ENCODE data around the gene UCP1. TPM values are rescaled to one million over a fixed set of nuclear protein-coding genes. Genes with fewer than 3 reads are reported as not detected.

The UCP1 gene
- polyA plus RNA-seq, 1 experiment = not detected

- no peak for TF ChIP-seq CTCF (IDR thresholded peaks at IDR 0.05; ENCODE audit: insufficient read depth, low read depth, low read length)
- Histone ChIP-seq H3K36me3 (ENCODE audit: control insufficient read depth, insufficient read depth, low read length) (no peaks in the 10 kb centered on the region; the same call in 1 of the 2 replicates), H3K27me3 (ENCODE audit: control insufficient read depth, insufficient read depth, low read length) (no peaks in the 10 kb centered on the region), H3K4me3 (ENCODE audit: low read depth, low read length) (no peak overlapping the region)
- POLR2A ChIA-PET = no interaction called here
- CTCF ChIA-PET = no interaction called here
- DNase-seq (ENCODE audit: low read depth) = no peak
These were observed 12.2 kb downstream of the UCP1 start for GRCh38 chr4:140556372-140557085.

- DNase-seq (ENCODE audit: low read depth) = no peak
- H3K36me3 ChIP-seq (ENCODE audit: control insufficient read depth, insufficient read depth, low read length) = peaks cover 2% of the 10 kb centered on the region; the same call in 1 of the 2 replicates
- ChIA-PET POLR2A (no interaction called here), CTCF (no interaction called here)
- H3K27me3 ChIP-seq (ENCODE audit: control insufficient read depth, insufficient read depth, low read length) = no peaks in the 10 kb centered on the region
- no peak for TF ChIP-seq CTCF (IDR thresholded peaks at IDR 0.05; ENCODE audit: insufficient read depth, low read depth, low read length)
- no peak overlapping the region for H3K4me3 ChIP-seq (ENCODE audit: low read depth, low read length)
These were observed 34.7 kb downstream of the UCP1 start for GRCh38 chr4:140533951-140534480.

- ChIA-PET CTCF (no interaction called here), POLR2A (no interaction called here)
- no peaks in the 10 kb centered on the region for H3K27me3 ChIP-seq (ENCODE audit: control insufficient read depth, insufficient read depth, low read length)
- no peak for DNase-seq (ENCODE audit: low read depth)
- no peak overlapping the region for H3K4me3 ChIP-seq (ENCODE audit: low read depth, low read length)
- no peak for TF ChIP-seq CTCF (IDR thresholded peaks at IDR 0.05; ENCODE audit: insufficient read depth, low read depth, low read length)
- H3K36me3 ChIP-seq (ENCODE audit: control insufficient read depth, insufficient read depth, low read length) = no peaks in the 10 kb centered on the region
These were observed 39.3 kb downstream of the UCP1 start for GRCh38 chr4:140529434-140529833.

GRCh38 chr4:140523857-140524742 lies 44.7 kb downstream of the UCP1 start, which contains the start of gene ELMOD2:
Gene ELMOD2, plus strand, starts transcription at chr4:140524168. Its CDS starts 1,261 bp downstream, at chr4:140525429.
- peak within 1 kb of the TSS; percentile 66 for H3K4me3 ChIP-seq (ENCODE audit: low read depth, low read length)
- peak; percentile 79 for DNase-seq (ENCODE audit: low read depth)
- ChIA-PET CTCF (interaction anchor here (0.6 to 2.4 kb wide), 15 partner anchors 9 to 335 kb away, joined by 3 to 10 read pairs (median 4); partner anchors contain the start of gene SCOC), POLR2A (interaction anchor here (0.6 kb wide), 2 partner anchors 597 to 778 kb away, joined by 4 to 5 read pairs; no protein-coding TSS in a partner anchor)
- no peaks in the 10 kb centered on the region for H3K27me3 ChIP-seq (ENCODE audit: control insufficient read depth, insufficient read depth, low read length)
- H3K36me3 ChIP-seq (ENCODE audit: control insufficient read depth, insufficient read depth, low read length) = no peaks in the 10 kb centered on the region
- TF ChIP-seq CTCF (IDR thresholded peaks at IDR 0.05; ENCODE audit: insufficient read depth, low read depth, low read length) = peak; percentile 98
